Fibroblast of pulmonary artery (primary cell): Measurements from ENCODE around the gene FXYD2.

ENCODE experiments used
- DNase-seq: peaks from one replicate; pipeline ENCODE4 v3.0.0-alpha.2; 2010; ENCODE audit warnings: low read depth
- H3K4me3 ChIP-seq: replicated peaks from 2 replicates; pipeline ENCODE4 v1.5.1; 2011; ENCODE audit warnings: low read depth, mild to moderate bottlenecking, control low read depth, low read length, moderate library complexity
- TF ChIP-seq, protein P1 (sequence below): IDR thresholded peaks from 2 replicates; pipeline ENCODE4 v1.5.1; 2011; ENCODE audit warnings: mild to moderate bottlenecking, control low read depth, low read length, inconsistent platforms; ENCODE audit errors: missing control alignments

The FXYD2 gene

DNA sequence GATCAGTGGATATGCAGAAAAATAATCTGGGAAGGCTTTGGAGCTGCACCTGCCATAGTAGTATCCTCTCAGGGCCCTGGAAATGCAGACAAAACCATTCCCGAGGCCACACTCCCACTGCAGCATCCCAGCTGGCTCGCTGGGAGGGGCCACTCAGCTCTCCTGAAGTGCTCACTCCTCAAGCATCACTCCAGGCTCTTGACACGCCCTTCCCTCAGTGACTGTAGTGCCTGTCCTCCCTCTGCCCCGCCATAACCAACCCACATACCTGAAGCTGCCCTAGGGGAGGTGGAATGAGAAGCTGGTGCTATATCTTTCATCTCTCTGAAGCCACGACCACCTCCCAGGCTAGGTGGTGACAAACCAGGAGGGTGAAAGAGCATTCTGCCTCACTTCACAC lies 32.3 kb downstream of the FXYD2 start:
- H3K4me3 ChIP-seq = no peak overlapping the region
- no peak for DNase-seq
- TF ChIP-seq, protein P1, sequence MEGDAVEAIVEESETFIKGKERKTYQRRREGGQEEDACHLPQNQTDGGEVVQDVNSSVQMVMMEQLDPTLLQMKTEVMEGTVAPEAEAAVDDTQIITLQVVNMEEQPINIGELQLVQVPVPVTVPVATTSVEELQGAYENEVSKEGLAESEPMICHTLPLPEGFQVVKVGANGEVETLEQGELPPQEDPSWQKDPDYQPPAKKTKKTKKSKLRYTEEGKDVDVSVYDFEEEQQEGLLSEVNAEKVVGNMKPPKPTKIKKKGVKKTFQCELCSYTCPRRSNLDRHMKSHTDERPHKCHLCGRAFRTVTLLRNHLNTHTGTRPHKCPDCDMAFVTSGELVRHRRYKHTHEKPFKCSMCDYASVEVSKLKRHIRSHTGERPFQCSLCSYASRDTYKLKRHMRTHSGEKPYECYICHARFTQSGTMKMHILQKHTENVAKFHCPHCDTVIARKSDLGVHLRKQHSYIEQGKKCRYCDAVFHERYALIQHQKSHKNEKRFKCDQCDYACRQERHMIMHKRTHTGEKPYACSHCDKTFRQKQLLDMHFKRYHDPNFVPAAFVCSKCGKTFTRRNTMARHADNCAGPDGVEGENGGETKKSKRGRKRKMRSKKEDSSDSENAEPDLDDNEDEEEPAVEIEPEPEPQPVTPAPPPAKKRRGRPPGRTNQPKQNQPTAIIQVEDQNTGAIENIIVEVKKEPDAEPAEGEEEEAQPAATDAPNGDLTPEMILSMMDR = no peak

GRCh38 chr11:117790279-117790678 lies 34.3 kb downstream of the FXYD2 start:
- TF ChIP-seq, protein P1 = no peak
- H3K4me3 ChIP-seq = no peak overlapping the region
- DNase-seq = no peak

- TF ChIP-seq, protein P1 = no peak
- no peak for DNase-seq
- no peak overlapping the region for H3K4me3 ChIP-seq
Measured at GRCh38 chr11:117789241-117789640, 35.3 kb downstream of the FXYD2 start.

- TF ChIP-seq, protein P1 = no peak
- H3K4me3 ChIP-seq = no peak overlapping the region
- DNase-seq = no peak
Measured at GRCh38 chr11:117786135-117786870, 38.2 kb downstream of the FXYD2 start.

- TF ChIP-seq, protein P1 = no peak
- DNase-seq = no peak
- H3K4me3 ChIP-seq = no peak overlapping the region
Measured at GRCh38 chr11:117782101-117782500, 42.4 kb downstream of the FXYD2 start.

DNA sequence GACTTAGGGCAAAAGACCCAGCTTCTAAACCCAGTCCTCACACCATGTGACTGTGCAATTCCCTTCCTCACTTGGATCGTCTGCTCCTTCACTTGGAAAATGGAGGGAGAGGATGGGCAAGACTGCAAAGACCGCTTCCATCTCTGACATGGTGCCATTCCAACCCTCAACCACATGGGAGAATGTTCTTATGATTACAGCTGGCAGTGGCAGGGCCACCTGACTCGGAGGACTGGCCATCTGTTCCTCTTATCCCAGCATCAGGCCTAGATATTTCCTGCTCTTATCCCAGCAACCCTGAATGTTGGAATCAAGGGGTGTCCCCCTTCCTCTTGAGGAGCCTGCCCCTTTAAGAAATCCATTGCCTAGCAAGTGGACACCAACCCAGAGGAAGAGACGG lies 42.9 kb downstream of the FXYD2 start:
- TF ChIP-seq, protein P1 = no peak
- DNase-seq = no peak
- H3K4me3 ChIP-seq = no peak overlapping the region

DNA sequence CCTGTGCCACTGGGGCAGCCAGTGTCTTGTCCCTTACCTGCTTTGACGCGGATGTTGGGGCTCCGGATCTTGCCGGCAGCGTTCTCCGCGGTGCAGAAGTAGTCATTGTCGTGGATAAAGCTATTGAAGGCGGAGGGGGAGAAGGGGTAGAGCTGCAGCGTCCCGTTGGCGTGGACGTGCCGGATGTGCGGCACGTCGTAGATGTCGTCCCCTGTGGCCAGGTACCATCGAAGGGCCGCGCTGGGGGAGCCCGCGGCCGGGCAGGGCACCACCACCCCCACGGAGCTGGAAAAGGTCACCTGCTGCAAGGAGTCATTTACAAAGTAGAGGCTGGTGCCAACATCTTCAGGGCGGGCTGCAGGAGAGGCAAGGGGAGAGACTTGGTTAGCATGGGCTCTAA lies 44.1 kb downstream of the FXYD2 start:
- DNase-seq = no peak
- TF ChIP-seq, protein P1 = no peak

More for the DNA sequence above, 44.1 kb downstream of the FXYD2 start:
- H3K4me3 ChIP-seq = no peak overlapping the region
